HFFc6 (cell line): Measurements from ENCODE around the gene SCGN. TPM values are rescaled to one million over a fixed set of nuclear protein-coding genes. Genes with fewer than 3 reads are reported as not detected.

Experiments used
- DNase-seq: peaks from one replicate; pipeline ENCODE4 v3.0.0-alpha.2; 2018
- H3K27ac Mint-ChIP-seq: 2 replicates; pipeline ENCODE4 v1.8.0; 2020; ENCODE audit warnings: mild to moderate bottlenecking, mixed read lengths
- H3K27me3 Mint-ChIP-seq: 2 replicates; pipeline ENCODE4 v1.8.0; 2021; ENCODE audit warnings: mild to moderate bottlenecking, moderate library complexity, mixed read lengths; ENCODE audit not compliant: insufficient read depth
- H3K36me3 Mint-ChIP-seq: 2 replicates; pipeline ENCODE4 v1.8.0; 2021; ENCODE audit warnings: low read depth, mixed read lengths
- H3K4me1 Mint-ChIP-seq: 2 replicates; pipeline ENCODE4 v1.8.0; 2020; ENCODE audit warnings: low read depth, mixed read lengths
- H3K4me3 Mint-ChIP-seq: 2 replicates; pipeline ENCODE4 v1.8.0; 2020; ENCODE audit warnings: mild to moderate bottlenecking, moderate library complexity, mixed read lengths
- H3K9me3 Mint-ChIP-seq: 2 replicates; pipeline ENCODE4 v1.8.0; 2020; ENCODE audit warnings: mild to moderate bottlenecking, mixed read lengths
- CTCF ChIP-seq: fragments of 200-600 bp; sonication (generic); IDR thresholded peaks from 2 replicates; pipeline ENCODE4 v1.5.0; 2021; ENCODE audit warnings: antibody characterized with exemption, mild to moderate bottlenecking
- total RNA-seq, 6 experiments: library from RNA; stranded (reverse); fragmentation: NEBNext Ultra II Directional; extraction: Animal tissue kit (Norgen Biotek cat#: 25700); gene quantifications; 2 replicates in 1 of 6; 3 replicates in 5 of 6; pipeline ENCODE4 v1.2.3, GENCODE V29; 2021

SCGN gene
- total RNA-seq, 6 experiments from 2014 or later = not detected

GRCh38 chr6:25731721-25732120 lies 79.7 kb downstream of the SCGN start:
- no peaks in the 10 kb centered on the region for H3K4me1 Mint-ChIP-seq
- peaks cover 3% of the 10 kb centered on the region; the same call in 1 of the 2 replicates for H3K27me3 Mint-ChIP-seq
- H3K36me3 Mint-ChIP-seq = no peaks in the 10 kb centered on the region
- H3K9me3 Mint-ChIP-seq = peaks cover 9% of the 10 kb centered on the region
- TF ChIP-seq CTCF = no peak
- no peak overlapping the region for H3K4me3 Mint-ChIP-seq
- no peak overlapping the region for H3K27ac Mint-ChIP-seq
- DNase-seq = no peak

- no peaks in the 10 kb centered on the region for H3K36me3 Mint-ChIP-seq
- DNase-seq = no peak
- no peaks in the 10 kb centered on the region for H3K4me1 Mint-ChIP-seq
- peaks cover 15% of the 10 kb centered on the region for H3K9me3 Mint-ChIP-seq
- H3K27me3 Mint-ChIP-seq = peaks cover 3% of the 10 kb centered on the region; the same call in 1 of the 2 replicates
- TF ChIP-seq CTCF = no peak
- H3K4me3 Mint-ChIP-seq = no peak overlapping the region
- H3K27ac Mint-ChIP-seq = no peak overlapping the region
Measured at GRCh38 chr6:25732468-25733198, 80.6 kb downstream of the SCGN start.

GRCh38 chr6:25735261-25735660 lies 83.2 kb downstream of the SCGN start:
- no peaks in the 10 kb centered on the region for H3K27me3 Mint-ChIP-seq
- DNase-seq = no peak
- H3K4me3 Mint-ChIP-seq = no peak overlapping the region
- H3K36me3 Mint-ChIP-seq = no peaks in the 10 kb centered on the region
- H3K4me1 Mint-ChIP-seq = no peaks in the 10 kb centered on the region
- peaks cover 15% of the 10 kb centered on the region for H3K9me3 Mint-ChIP-seq
- TF ChIP-seq CTCF = no peak
- no peak overlapping the region for H3K27ac Mint-ChIP-seq

- H3K27me3 Mint-ChIP-seq = no peaks in the 10 kb centered on the region
- DNase-seq = no peak
- H3K27ac Mint-ChIP-seq = no peak overlapping the region
- H3K4me3 Mint-ChIP-seq = no peak overlapping the region
- H3K9me3 Mint-ChIP-seq = peaks cover 10% of the 10 kb centered on the region; the same call in 1 of the 2 replicates
- H3K36me3 Mint-ChIP-seq = no peaks in the 10 kb centered on the region
- TF ChIP-seq CTCF = no peak
- no peaks in the 10 kb centered on the region for H3K4me1 Mint-ChIP-seq
Measured at GRCh38 chr6:25743868-25744267, 91.9 kb downstream of the SCGN start.

GRCh38 chr6:25745836-25746235 lies 93.8 kb downstream of the SCGN start:
- H3K27ac Mint-ChIP-seq = no peak overlapping the region
- no peaks in the 10 kb centered on the region for H3K4me1 Mint-ChIP-seq
- no peak for TF ChIP-seq CTCF
- no peaks in the 10 kb centered on the region for H3K36me3 Mint-ChIP-seq
- no peaks in the 10 kb centered on the region for H3K27me3 Mint-ChIP-seq
- H3K4me3 Mint-ChIP-seq = no peak overlapping the region
- peaks cover 10% of the 10 kb centered on the region; the same call in 1 of the 2 replicates for H3K9me3 Mint-ChIP-seq
- DNase-seq = no peak
